ENCODE measurements around the gene PLA2G6. TPM values are rescaled to one million over a fixed set of nuclear protein-coding genes. Genes with fewer than 3 reads are reported as not detected.
A peak's percentile ranks its signal among the peaks of the same experiment; 100 is the strongest.

PLA2G6 gene
- total RNA-seq, 1 donor from 2014 or later, result 10.6 TPM

DNA sequence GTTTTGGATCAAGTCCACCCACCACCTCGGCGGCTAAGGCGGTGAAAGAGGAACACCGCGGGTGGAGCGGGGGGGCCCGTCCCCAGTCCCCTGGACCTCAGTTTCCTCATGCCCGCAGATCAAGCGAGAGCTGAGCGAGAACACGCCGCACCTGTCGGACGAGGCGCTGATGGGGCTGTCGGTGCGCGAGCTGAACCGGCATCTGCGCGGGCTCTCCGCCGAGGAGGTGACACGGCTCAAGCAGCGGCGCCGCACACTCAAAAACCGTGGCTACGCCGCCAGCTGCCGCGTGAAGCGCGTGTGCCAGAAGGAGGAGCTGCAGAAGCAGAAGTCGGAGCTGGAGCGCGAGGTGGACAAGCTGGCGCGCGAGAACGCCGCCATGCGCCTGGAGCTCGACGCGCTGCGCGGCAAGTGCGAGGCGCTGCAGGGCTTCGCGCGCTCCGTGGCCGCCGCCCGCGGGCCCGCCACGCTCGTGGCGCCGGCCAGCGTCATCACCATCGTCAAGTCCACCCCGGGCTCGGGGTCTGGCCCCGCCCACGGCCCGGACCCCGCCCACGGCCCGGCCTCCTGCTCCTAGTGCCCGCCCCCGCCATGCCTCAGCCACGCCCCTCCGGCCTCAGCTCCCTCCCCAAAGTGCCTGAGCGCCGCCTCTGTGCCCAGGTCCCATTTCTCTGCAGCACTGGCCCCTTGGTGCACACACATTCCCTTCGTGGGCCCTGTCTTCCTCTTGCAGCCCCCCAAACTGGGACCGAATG lies 32.8 kb upstream of the PLA2G6 start:
- DNase-seq, result no peak

- no peak for DNase-seq
Observed at GRCh38 chr22:38213990-38214301, 32.3 kb upstream of the PLA2G6 start.

DNA sequence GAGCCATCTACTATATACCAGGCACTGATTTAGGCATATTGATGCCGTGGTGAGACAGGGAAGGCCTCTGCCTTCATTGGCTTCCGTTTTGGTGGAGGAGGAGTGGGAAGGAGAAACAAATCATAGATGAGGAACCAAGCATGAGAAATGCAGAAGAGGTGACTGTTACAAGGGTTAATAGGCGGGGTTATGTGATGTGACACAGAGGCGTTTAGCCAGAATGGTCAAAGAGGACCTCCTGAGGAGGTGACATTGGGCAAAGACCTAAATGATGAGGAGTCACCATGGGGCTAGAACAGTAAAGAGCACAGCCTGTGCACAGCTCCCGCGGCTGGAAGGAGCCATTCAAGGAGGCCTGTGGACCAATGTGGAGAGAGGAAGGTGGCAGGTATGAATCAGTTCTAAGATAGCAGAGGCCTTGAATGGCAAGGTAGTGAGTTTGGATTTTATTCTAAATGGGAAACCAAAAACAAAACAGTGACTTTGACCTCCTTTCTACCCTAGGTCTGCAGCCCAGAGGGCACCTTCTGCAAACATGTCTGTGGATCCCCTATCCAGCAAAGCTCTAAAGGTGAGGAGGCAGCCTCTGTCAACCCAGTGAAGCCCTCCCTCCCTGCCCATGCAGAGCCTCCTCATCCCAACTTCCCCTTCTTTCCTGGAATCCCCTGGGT lies 31.8 kb upstream of the PLA2G6 start:
- DNase-seq, result no peak

- DNase-seq, result no peak
Observed at GRCh38 chr22:38212442-38212841, 30.8 kb upstream of the PLA2G6 start.

DNA sequence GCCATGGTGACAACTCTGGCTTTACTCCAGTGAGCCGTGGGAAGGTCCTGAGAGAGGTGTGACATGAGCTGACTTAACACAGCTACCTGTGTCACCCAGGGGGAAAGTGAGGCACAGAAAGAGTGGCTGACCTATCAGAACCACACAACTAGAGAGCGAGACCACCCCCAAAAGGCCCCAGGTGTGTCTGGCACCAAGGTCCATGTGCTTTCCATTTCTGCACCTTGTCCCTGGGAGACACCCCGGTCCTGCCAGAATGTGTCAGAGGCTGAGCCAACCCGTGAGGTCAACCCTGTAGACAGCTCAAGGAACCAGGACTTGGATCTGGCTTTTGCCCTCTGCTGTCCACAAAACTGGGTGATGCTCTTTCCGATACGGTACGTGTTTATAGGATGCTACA lies 29.9 kb upstream of the PLA2G6 start:
- no peak for DNase-seq

GRCh38 chr22:38208551-38208968 lies 26.9 kb upstream of the PLA2G6 start:
- no peak for DNase-seq

DNA sequence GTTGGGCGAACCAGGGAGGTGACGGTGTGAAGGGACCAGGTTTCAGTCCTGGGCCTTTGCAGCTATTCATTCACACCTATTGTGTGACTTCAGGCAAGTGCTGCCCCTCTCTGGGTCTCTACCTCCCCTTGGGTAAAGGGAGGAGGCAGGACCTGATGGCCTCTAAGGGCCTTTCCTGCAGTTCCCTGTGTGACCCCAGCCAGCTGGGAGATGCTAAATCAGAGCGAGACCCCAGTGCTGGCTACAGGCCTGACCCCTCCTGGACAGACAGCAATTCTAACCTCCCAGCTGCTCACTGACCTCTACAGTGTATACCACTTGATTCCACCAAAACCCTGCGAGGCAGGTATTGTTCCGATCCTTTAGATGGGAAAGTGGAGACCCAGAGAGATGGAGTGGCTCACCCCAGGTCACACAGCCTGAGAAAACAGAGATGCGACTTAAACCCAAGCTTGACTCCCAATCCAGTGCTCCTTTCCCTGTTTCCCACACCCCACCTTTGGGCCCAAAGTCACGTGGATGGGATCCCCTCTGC lies 26.3 kb upstream of the PLA2G6 start:
- no peak for DNase-seq

- peak; percentile 46 for DNase-seq
Observed at GRCh38 chr22:38205261-38206128, 23.9 kb upstream of the PLA2G6 start.

DNA sequence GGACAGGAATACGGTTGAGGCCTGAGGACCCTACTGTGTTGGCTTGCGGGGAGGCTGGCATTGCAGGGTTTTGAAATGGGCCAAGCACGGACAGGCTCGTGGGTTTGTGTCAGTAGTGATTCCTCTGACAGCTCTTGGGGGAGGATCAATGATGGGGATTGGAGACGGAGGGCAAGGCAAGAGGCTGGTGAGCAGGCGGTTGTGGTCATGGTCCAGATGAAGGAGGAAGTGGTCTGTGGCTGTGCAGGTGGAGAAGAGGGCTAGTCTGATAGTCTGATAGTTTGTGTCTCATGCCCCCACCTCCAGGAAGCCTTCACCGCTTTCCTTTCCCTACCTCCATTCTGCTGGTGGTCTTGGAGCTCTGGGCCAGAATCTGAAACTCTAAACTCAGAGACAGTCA lies 23.2 kb upstream of the PLA2G6 start:
- DNase-seq, result no peak

DNA sequence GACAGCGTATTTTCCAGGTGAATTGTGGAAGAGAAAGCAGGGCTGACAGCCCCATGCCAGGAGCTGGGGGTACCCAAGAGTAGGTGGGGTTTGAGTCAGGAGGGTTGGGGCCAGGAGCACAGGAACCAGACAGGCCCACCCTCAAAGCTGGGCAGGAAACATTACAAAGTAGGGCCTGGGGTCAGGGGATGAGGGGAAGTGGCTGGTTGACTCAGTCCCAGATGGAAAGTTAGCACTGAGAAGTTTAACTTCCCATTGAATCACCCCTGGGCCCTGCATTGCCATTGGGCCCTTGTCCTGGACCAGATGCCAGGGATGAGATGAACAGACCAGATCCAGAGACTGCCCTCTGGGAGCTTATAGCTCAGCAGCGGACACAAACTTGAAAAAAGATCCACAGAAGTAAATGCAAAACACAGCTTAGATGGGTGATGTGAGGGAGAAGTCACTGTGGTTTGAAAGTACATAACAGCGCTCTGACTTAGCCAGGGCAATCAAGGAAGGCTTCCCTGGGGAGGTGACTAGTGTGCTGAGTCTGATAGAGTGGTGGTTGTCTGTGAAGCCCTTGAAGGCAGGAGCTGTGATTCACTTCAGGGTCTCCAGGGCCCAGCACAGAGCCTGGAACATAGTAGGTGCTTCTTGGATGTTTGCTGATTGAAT lies 22.4 kb upstream of the PLA2G6 start:
- peak; percentile 90 for DNase-seq

DNA sequence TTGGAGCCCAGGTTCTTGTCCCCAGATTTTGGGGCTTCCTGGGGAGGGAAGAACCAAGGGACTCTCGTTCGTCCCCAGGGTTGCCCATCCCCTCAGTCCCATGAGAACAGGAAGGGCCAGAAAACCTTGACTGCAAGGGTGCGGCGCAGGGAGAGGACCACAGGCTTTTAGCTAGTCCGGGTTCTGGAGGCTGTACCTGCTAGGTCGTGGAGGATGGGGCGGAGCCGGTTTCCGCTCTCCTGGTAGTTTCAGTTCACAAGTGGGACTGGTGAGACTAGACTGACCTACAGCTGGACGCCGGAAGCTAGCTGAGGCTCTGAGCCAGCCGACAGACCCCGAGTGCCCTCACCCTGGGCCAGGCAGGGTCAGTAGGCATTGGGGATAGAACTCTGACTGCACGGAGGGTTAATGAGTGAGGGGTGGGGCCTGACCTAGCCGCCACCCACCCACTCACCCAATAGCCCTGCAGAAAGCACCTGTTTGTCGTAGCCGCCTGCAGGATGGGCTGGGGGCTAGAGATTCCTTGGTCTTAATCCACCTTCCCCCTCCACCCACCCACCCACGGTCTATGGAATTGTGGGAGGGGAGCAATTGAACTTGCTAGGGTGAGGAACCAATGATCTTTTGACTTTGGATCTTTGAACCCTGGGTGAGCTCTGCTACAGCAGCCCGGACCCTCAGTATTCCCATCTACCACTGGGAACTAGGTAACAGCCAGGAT lies 21.6 kb upstream of the PLA2G6 start:
- peak; percentile 70 for DNase-seq

GRCh38 chr22:38202437-38203089 lies 20.9 kb upstream of the PLA2G6 start:
- peak; percentile 95 for DNase-seq

- peak; percentile 98 for DNase-seq
Observed at GRCh38 chr22:38201711-38202436, 20.2 kb upstream of the PLA2G6 start, which contains the start of gene MAFF. Gene MAFF (plus strand): TSS chr22:38201994. CDS start chr22:38213854, 11,860 bp downstream.

DNA sequence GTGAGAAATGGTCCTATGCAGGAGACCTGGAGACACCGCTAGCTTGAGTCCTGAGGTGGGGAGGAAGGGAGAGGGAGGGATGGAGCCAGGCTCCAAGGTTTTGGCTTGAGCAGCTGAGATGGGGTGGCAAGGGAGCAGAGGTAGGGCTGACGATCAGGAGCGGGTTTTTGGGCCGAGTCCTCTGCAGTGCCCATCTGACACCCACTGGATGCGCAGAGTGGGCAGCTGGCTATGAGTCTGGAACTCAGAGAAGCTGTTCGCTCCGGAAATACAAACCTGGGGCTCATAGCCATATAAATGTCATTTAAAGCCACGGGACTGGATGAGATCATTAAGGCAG lies 19.7 kb upstream of the PLA2G6 start:
- DNase-seq, result no peak

DNA sequence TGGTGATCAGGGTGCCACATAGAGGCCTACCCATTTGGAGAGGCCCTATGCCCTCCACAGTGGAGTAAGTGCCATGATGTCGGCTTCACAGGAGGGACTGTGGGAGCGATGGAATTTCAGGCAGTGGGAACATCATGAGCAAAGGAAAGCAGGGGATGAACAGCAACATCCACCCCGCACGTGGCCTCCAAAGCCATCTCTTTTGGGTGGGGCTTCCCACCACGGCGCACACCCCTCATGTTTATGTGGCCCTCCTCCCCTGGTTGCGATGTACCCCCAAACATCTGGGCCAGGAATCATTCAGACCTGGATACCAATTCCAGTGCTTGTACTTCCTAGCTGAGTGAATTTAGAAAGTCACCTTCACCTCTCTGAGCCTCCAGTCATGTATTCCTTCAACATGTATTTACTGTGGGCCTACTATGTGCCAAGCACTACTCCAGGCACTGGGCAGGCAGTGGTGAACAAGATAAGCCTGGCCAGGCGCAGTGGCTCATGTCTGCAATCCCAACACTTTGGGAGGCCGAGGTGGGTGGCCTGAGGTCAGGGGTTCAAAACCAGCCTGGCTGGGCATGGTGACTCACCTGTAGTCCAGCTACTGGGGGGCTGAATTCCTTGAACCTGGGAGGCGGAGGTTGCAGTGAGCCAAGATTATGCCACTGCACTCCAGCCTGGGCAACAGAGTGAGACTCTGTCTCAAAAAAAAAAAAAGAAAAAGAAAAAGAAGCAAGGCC lies 18.4 kb upstream of the PLA2G6 start:
- no peak for DNase-seq

DNA sequence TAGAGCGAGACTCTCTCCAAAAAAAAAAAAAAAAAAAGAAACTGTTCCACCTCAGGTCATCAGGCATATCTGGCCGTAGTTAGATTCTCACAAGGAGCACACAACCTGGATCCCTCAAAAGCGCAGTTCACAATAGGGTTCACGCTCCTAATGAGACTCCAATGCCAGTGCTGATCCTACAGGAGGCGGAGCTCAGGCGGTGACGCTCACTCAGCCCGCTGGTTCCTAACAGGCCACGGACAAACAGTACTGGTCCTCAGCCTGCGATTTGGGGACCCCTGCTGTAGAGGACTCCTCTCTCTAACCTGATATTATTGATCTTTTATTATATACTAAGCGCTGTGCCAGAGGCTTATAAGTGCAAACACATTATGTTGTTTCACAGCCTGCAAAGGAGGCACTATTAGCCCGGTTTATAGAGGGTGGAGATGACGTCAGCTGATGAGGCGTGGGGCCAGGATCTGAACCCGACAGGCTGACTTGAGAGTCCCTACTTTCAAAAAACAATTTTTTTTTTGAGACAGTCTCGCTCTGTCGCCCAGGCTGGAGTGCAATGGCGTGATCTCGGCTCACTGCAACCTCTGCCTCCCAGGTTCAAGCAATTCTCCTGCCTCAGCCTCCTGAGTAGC lies 15.3 kb upstream of the PLA2G6 start:
- DNase-seq, result no peak

GRCh38 chr22:38193580-38193979 lies 11.9 kb upstream of the PLA2G6 start:
- no peak for DNase-seq

GRCh38 chr22:38192475-38192863 lies 10.8 kb upstream of the PLA2G6 start:
- DNase-seq, result no peak

- DNase-seq, result no peak
Observed at GRCh38 chr22:38191731-38192474, 10.3 kb upstream of the PLA2G6 start.

Measured in dermis blood vessel endothelial cell (primary cell).